EH (cell line): Measurements from ENCODE around the gene SPEM3.
"Not testable (repeated sequence)": the region's sequence is repeated elsewhere in the genome, so short reads cannot be mapped to it uniquely, and the experiment has no call there.

Experiments used
- DNase-seq: peaks from one replicate; pipeline ENCODE4 v3.0.0-alpha.2; 2015; ENCODE audit warnings: low read depth

SPEM3 gene

DNA sequence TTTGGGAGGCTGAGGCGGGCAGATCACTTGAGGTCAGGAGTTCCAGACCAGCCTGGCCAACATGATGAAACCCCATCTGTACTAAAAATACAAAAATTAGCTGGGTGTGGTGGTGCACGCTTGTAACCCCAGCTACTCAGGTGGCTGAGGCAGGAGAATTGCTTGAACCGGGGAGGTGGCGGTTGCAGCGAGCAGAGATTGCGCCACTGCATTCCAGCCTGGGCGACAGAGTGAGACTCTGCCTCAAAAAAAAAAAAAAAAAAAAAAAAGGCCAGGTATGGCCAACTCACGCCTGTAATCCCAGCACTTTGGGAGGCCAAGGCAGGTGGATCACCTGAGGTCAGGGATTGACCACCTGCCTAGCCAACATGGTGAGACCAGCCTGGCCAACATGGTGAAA, 46.1 kb downstream of the SPEM3 start:
- not testable (repeated sequence) for DNase-seq

DNA sequence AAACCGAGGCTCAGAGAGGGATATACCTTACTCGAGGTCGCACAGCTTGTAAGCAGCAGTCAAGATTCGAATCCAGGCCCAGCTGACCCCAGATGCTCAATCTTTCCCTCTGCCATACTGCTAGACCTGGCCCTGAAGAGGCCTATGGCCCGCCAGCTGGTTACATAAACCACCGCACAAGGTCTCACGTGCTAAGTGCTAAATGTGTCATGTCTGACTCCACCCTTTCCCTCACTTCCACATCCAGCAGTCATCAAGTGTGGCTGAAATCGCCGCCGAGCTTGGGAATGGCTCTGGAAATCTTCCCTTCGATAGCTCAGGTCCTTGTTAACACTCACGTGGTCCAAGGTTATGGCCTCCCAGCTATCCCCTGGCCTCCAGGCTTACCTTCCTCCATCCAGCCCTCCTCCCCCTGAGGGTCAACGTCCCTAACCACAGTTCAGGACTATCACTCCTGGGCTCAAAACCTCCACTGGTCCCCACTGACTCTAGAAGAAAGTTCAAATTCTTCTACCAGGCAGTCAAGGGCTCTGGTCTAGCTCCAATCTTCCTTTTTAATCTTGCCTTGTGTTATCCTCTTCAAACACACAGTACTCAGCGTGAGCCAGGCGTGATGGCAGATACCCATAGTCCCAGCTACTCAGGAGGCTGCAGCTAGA, 47.2 kb downstream of the SPEM3 start:
- peak; percentile 63 for DNase-seq

DNA sequence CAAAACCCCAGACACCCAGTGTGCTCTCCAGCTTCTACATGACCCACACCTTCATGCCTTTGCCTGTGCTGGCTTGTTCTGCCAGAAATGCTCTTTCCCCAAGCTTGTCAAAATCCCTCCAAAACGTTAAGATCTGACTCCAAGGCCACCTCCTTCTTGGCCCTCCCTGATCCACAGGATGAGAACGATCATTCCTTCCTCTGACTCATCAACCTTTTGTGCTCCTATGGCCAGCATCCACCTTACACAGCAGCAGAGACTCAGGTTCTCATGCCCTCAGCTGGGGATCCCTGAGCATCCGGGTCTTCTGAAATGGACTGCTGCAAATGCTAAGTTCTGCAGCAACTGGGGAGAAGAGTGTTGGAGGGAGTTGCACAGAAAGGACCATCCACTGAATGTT, 47.8 kb downstream of the SPEM3 start:
- peak; percentile 61 for DNase-seq

DNA sequence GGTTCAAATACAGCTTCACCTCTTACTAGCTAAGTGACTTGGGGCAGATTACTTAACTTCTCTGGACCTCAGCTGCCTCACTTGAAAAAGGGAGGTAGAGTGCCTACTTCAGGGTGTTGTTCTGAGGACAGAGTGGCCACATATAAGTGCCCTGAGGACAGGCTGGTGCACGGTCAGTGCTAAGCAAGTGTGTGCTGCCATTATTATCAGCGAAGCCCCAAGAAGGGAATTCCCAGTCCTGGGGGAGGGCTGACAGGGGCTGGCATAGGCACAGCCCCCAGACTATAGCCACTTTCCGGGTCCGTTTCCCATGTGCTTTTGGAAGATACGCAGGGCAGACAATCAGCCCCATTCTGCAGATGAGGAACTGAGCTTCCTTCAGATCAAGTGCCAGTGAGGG, 48.3 kb downstream of the SPEM3 start:
- DNase-seq: no peak

DNA sequence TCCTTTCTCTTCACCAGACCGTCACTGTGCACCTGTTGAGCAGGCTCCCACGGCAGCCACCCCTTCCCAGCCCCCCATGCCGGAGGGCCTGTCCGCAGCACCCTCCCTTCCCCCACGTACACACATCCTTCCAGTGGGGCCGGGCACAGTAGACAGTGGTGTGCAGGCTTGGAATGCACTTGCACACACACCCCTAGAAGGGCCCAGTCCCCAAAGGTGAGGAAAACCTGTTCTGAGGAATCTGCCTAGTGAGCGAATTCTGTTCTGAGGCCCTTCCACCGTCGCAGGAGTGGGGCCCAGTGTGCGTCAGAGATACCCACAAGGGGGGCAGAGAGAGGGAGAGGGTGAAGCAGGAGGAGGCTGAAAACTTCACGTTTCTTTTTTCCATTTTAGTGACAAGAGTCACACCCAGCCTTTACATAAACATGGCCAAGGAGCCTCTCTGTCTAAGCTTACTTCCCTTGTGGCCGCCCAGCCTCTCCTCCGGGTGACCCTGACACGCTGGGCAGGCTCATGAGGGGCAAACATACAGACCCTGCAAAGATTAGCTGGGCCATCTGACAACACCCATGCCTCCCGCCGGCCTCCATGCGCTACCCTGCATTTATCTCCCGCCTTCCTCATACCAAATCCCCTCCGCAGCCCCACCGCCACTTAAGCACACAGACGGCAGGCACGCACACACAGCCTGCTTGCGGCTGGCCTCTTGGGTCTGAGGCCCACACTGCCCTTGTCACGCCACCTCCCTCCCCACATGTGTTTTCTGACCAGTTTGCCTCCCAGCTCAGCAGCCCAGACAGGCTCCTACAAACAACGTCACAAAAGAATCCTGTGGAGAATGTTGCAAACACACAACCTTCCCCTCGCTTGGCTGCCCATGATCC, 49.0 kb downstream of the SPEM3 start:
- DNase-seq: peak; percentile 95

DNA sequence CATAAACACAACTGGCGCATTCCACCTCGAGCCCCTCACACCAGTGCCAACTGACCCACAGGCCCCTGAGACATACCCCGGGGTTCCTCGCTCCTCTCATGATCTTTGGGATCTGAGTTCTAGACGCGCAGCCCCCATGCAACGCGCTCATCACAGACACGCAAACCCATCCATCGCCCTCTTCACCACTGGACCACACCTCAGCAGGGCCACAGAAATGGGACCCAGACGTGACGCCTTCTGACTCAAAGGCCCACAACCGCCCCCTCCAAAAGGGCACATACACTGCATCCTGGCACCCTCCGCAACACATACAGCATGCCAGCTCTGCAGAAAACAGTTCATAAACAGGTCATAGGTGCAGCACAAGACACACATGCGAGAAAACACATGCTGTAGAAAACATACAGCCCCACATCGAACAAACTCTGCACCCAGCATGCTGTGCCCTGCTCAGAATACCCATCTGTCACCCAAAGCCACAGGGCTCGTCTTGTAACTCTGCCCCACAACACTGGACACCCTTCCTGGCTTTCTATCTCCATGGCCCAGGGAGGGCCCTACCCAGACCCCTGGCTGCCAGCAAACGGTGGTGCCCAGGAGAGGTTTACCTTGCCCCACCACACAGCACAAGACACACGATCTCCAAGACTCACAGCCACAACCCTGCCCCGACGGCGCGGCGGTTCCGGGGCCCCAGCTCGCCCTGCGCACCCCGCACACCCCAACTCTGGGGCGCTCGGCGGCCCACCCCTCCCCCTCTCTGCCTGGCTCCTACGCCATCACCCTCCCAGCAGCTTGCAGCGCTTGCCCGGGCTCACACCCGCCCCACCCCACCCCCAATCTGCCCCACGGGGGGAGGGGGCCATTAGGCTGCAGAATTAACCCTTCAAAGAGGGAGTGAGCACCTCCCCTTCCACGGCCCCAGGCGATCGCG, 49.9 kb downstream of the SPEM3 start:
- DNase-seq: peak; percentile 62

DNA sequence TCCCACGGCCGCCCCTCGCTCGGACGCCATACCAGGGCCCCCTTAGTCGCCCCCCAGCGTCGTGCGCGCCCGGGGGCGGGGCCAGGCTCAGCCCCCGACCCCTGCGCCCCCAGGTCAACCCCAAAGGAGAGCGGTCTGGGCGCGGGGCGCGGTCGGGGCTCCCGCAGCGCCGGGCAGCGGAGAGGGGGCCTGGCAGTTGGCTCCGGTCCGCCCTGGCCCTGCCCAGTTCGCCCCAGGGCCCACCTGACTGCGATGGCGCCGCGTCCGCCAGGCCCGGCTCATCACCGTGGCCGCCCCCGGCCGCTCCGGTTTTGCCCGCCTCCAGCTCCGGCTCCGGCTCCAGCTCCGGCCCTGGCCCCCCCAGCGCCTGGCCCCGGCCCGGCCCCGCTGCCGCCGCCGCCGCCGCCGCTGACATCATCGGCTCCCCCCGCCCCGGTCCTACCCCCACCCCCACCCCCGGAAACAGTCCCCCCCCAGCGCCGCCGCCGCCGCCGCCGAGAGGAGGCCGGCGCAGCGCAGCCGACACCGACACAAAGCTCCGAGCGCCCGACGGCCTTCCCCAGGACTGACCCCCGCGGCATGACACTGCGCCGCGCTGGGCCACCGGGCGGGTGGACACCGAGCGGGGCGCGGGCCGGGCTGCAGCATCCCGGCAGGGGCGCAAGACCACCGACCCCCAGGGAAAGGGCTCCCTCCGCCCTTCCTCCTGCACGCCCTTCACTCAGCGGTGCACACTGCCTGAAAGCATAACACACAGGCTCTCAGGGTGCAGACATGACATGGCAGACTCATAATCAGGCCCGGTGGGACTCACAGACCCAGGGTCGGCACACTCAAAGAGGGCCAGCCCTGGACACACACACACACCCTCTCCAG, 50.8 kb downstream of the SPEM3 start, which contains the start of gene ZBTB4:
ZBTB4 (minus strand) TSS at position 419 of the 876 bp plus-strand sequence. CDS start 12,830 bp downstream, outside the sequence.
- peak; percentile 61 for DNase-seq

DNA sequence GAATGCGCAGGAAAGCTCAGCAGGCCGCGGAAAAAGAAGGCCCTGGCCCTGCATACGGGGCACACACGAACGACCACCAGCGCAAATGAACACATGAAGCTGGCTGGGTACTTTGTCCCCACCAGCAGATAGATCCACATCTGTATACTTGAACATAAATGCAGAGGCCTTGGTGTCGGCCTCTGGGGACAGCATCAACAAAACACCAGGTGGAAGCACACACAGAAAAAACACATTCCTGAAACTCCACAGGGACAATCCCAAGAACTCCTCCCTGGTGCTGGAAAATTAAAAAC, 51.4 kb downstream of the SPEM3 start:
- no peak for DNase-seq

DNA sequence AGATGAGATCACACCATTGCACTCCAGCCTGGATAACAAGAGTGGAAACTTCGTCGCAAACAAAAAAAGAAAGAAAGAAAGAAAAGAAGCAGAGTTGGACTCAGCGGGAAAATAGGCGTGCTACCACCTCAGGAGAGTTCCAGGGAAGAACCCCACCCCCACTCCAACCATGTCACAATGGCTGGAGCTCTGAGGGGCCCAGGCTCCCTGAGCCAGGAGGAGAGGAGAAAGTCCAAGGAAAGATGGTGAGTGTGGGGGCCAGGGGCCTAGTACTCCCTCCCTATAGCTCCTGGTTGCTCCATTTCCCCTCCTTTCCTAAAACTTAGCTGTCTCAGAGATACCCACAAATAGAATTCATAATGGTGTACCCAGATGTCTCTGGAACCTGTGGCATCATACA, 52.6 kb downstream of the SPEM3 start, which contains the start of gene SLC35G6:
SLC35G6 (plus strand) TSS at position 172 of the 400 bp plus-strand sequence; CDS start at position 243, 71 bp downstream.
- not testable (repeated sequence) for DNase-seq

DNA sequence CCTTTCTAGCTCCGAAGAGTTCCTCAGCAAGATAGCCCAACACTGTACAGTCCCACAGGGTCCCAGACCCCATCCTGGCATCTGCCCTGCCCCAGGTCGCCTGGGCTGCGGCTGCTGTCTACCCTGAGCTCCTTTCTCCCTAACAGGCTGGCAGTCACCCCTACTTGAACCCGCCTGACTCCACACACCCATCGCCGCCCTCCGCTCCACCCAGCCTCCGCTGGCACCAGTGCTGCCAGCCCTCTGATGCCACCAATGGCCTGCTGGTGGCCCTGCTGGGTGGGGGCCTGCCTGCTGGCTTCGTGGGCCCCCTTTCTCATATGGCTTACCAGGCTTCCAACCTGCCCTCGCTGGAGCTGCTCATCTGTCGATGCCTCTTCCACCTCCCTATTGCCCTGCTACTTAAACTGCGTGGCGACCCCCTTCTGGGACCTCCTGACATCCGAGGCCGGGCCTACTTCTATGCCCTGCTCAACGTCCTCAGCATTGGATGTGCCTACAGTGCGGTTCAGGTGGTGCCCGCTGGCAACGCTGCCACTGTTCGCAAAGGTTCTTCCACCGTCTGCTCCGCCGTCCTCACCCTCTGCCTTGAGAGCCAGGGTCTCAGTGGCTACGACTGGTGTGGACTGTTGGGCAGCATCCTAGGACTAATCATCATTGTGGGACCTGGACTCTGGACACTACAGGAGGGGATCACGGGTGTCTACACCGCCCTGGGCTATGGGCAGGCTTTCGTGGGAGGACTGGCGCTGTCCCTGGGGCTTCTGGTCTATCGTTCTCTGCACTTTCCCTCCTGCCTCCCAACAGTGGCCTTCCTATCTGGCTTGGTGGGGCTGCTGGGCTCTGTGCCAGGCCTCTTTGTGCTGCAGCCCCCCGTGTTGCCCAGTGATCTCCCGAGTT, 53.4 kb downstream of the SPEM3 start:
- DNase-seq: not testable (repeated sequence)
